Tibial nerve (tissue), 4 donors: Measurements from ENCODE around the gene COL8A2. TPM values are rescaled to one million over a fixed set of nuclear protein-coding genes. Genes with fewer than 3 reads are reported as not detected.

ENCODE experiments used
- DNase-seq, 2 donors: peaks; one replicate each; pipeline ENCODE4 v3.0.0-alpha.2; 2019; ENCODE audit warnings: low spot score in 2 of 2
- H3K27ac ChIP-seq, 4 donors: fragments of 200-600 bp; sonication (generic) in 3 of 4; one replicate each; pipeline ENCODE4 v1.5.1; 2017 to 2019; ENCODE audit warnings: mild to moderate bottlenecking in 1 of 4
- H3K27me3 ChIP-seq, 2 donors: fragments of 200-600 bp; sonication (generic) in 1 of 2; one replicate each; pipeline versions ENCODE4 v1.5.1 to v1.6.0; 2017 to 2019
- H3K36me3 ChIP-seq, 3 donors: fragments of 200-600 bp; sonication (generic); one replicate each; pipeline ENCODE4 v1.5.1; 2018 to 2019
- H3K4me1 ChIP-seq, 4 donors: fragments of 200-600 bp; sonication (generic) in 3 of 4; one replicate each; pipeline ENCODE4 v1.5.1; 2017 to 2019
- H3K4me3 ChIP-seq, 4 donors: fragments of 200-600 bp; sonication (generic) in 3 of 4; one replicate each; pipeline ENCODE4 v1.5.1; 2017 to 2019; ENCODE audit warnings: mild to moderate bottlenecking in 1 of 4, moderate library complexity in 1 of 4
- H3K9me3 ChIP-seq, 4 donors: fragments of 200-600 bp; sonication (generic) in 3 of 4; one replicate each; pipeline ENCODE4 v1.5.1; 2017 to 2019
- CTCF ChIP-seq, 5 experiments: fragments of 200-600 bp in 3 of 5; fragments of 450-650 bp in 2 of 5; sonication (generic) in 3 of 5; IDR thresholded peaks; one replicate each; pipeline ENCODE4 v1.5.1; 2016 to 2019; ENCODE audit warnings: antibody characterized with exemption in 5 of 5, mild to moderate bottlenecking in 3 of 5, moderate library complexity in 2 of 5
- EP300 ChIP-seq, 2 donors: sonication (generic); formaldehyde crosslinking; IDR thresholded peaks; one replicate each; pipeline ENCODE4 v1.6.1; 2017; ENCODE audit warnings: antibody characterized with exemption in 2 of 2, mild to moderate bottlenecking in 1 of 2
- POLR2A ChIP-seq, 2 donors: fragments of 450-650 bp; IDR thresholded peaks; one replicate each; pipeline ENCODE4 v1.6.1; 2017; ENCODE audit warnings: antibody characterized with exemption in 2 of 2, mild to moderate bottlenecking in 2 of 2, moderate library complexity in 2 of 2
- WGBS, 2 donors: methylation state at CpG; one replicate each; pipeline ENCODE4 v1.1.5; 2018; 5-methylcytosine and 5-hydroxymethylcytosine counted together
- total RNA-seq, 4 donors: library from RNA; depleted of rRNA; stranded (reverse); fragments of >200 nt; gene quantifications; one replicate each; pipeline ENCODE4 v1.1.0, GENCODE V29; 2016

The COL8A2 gene
- total RNA-seq, 4 donors from 2014 or later: 26.7 to 57.9 (median 50.2) TPM

GRCh38 chr1:36081926-36082485 is 43.0 kb downstream of the COL8A2 start:
- Histone ChIP-seq H3K36me3 (no peaks in the 10 kb centered on the region), H3K4me3 (no peak overlapping the region), H3K9me3 (no peaks in the 10 kb centered on the region), H3K27me3 (peaks cover 0 to 31% of the 10 kb centered on the region in 2 donors), H3K4me1 (peaks cover 0 to 13% (median 12%) of the 10 kb centered on the region in 4 donors), H3K27ac (no peak overlapping the region)
- TF ChIP-seq CTCF (IDR thresholded peaks at IDR 0.05): no peak
- TF ChIP-seq EP300 (IDR thresholded peaks at IDR 0.05): no peak
- no peak for TF ChIP-seq POLR2A (IDR thresholded peaks at IDR 0.05)
- no peak for DNase-seq
- WGBS, 2 donors: 61 to 67% methylated on average over 3 of the region's 3 CpGs

GRCh38 chr1:36080801-36081200 is 44.2 kb downstream of the COL8A2 start:
- Histone ChIP-seq H3K4me3 (no peak overlapping the region), H3K9me3 (no peaks in the 10 kb centered on the region), H3K4me1 (peaks cover 0 to 13% (median 12%) of the 10 kb centered on the region in 4 donors), H3K27ac (no peak overlapping the region), H3K27me3 (peaks cover 0 to 26% of the 10 kb centered on the region in 2 donors), H3K36me3 (no peaks in the 10 kb centered on the region)
- 80% methylated on average over 6 of the region's 6 CpGs for WGBS, 2 donors
- TF ChIP-seq EP300 (IDR thresholded peaks at IDR 0.05) (no peak), POLR2A (IDR thresholded peaks at IDR 0.05) (no peak), CTCF (IDR thresholded peaks at IDR 0.05) (no peak)
- DNase-seq: no peak

- no peak overlapping the region for H3K27ac ChIP-seq
- H3K9me3 ChIP-seq: no peaks in the 10 kb centered on the region
- TF ChIP-seq EP300 (IDR thresholded peaks at IDR 0.05) (no peak), CTCF (IDR thresholded peaks at IDR 0.05) (no peak), POLR2A (IDR thresholded peaks at IDR 0.05) (no peak)
- no peaks in the 10 kb centered on the region for H3K36me3 ChIP-seq
- peaks cover 0 to 13% (median 12%) of the 10 kb centered on the region in 4 donors for H3K4me1 ChIP-seq
- 64 to 71% methylated on average over 3 of the region's 3 CpGs for WGBS, 2 donors
- no peak overlapping the region for H3K4me3 ChIP-seq
- H3K27me3 ChIP-seq: peaks cover 0 to 21% of the 10 kb centered on the region in 2 donors
- DNase-seq: no peak
Measured at GRCh38 chr1:36080236-36080635, 44.8 kb downstream of the COL8A2 start.

GRCh38 chr1:36076979-36077573 is 47.9 kb downstream of the COL8A2 start:
- H3K27ac ChIP-seq: no peak overlapping the region
- H3K9me3 ChIP-seq: no peaks in the 10 kb centered on the region
- H3K36me3 ChIP-seq: no peaks in the 10 kb centered on the region
- 44 to 53% methylated on average over 4 of the region's 4 CpGs for WGBS, 2 donors
- DNase-seq: no peak
- no peaks in the 10 kb centered on the region for H3K27me3 ChIP-seq
- TF ChIP-seq CTCF (IDR thresholded peaks at IDR 0.05): no peak
- no peak for TF ChIP-seq POLR2A (IDR thresholded peaks at IDR 0.05)
- TF ChIP-seq EP300 (IDR thresholded peaks at IDR 0.05): no peak
- no peak overlapping the region for H3K4me3 ChIP-seq
- H3K4me1 ChIP-seq: no peaks in the 10 kb centered on the region

- Histone ChIP-seq H3K4me3 (no peak overlapping the region), H3K9me3 (no peaks in the 10 kb centered on the region), H3K36me3 (no peaks in the 10 kb centered on the region), H3K27me3 (no peaks in the 10 kb centered on the region), H3K27ac (no peak overlapping the region), H3K4me1 (no peaks in the 10 kb centered on the region)
- WGBS, 2 donors: 77 to 81% methylated on average over 2 of the region's 2 CpGs
- DNase-seq: no peak
- no peak for TF ChIP-seq CTCF (IDR thresholded peaks at IDR 0.05)
- no peak for TF ChIP-seq EP300 (IDR thresholded peaks at IDR 0.05)
- TF ChIP-seq POLR2A (IDR thresholded peaks at IDR 0.05): no peak
Measured at GRCh38 chr1:36070349-36070748, 54.7 kb downstream of the COL8A2 start.
